Head of caudate nucleus (tissue), 42 donors: ENCODE measurements around the gene GNG7.
"Not testable (repeated sequence)": the region's sequence is repeated elsewhere in the genome, so short reads cannot be mapped to it uniquely, and the experiment has no call there.

Experiments
- DNase-seq, 42 donors: peaks; one replicate each; pipeline versions ENCODE4 v3.0.0 to v3.0.0-alpha.2; 2020 to 2021; ENCODE audit warnings: mixed read lengths in 7 of 42
- intact Hi-C: fragments of 100-400 bp; cut with DNase I; formaldehyde crosslinking; loops from one replicate; pipeline ENCODE4 v1.15.0; 2022

The GNG7 gene

DNA sequence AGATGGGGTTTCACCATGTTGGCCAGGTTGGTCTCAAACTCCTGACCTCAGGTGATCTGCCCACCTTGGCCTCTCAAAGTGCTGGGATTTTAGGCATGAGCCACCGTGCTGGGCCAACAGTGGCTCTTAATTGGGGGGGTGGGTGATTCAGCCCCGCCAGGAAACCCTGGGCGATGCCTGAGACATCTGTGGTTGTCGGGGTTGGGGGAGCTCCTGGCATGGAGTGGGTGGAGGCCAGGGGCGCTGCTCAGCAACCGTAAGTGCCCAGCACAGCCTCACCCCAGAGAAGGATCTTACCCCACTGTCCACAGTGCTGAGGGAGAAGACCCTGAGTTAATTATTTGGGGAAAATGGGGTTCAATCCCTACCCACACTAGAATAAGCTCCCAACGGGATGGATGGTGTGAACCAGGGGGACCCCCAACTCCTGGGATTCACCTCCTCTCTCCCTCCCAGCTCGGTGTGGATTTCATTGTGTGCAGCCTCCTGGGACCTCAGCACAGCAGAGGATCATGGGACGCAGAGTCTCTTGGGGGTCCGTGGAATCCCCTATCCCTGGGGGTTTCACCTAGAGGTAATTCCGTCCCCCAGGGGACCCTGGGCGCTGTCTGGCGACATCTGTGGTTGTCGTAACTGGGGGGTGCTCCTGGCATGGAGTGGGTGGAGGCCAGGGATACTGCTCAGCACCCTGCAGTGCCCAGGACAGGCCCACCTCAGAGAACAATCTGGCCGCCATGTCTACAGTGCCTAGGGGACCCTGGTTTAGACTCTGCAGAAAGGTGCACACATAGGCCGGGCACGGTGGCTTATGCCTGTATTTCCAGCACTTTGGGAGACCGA is 157.7 kb downstream of the GNG7 start:
- no peak for DNase-seq
- intact Hi-C loops: loop anchor here (5.0 kb wide), 1 partner anchor 67 kb away; the partner anchor contains the start of gene GADD45B

DNA sequence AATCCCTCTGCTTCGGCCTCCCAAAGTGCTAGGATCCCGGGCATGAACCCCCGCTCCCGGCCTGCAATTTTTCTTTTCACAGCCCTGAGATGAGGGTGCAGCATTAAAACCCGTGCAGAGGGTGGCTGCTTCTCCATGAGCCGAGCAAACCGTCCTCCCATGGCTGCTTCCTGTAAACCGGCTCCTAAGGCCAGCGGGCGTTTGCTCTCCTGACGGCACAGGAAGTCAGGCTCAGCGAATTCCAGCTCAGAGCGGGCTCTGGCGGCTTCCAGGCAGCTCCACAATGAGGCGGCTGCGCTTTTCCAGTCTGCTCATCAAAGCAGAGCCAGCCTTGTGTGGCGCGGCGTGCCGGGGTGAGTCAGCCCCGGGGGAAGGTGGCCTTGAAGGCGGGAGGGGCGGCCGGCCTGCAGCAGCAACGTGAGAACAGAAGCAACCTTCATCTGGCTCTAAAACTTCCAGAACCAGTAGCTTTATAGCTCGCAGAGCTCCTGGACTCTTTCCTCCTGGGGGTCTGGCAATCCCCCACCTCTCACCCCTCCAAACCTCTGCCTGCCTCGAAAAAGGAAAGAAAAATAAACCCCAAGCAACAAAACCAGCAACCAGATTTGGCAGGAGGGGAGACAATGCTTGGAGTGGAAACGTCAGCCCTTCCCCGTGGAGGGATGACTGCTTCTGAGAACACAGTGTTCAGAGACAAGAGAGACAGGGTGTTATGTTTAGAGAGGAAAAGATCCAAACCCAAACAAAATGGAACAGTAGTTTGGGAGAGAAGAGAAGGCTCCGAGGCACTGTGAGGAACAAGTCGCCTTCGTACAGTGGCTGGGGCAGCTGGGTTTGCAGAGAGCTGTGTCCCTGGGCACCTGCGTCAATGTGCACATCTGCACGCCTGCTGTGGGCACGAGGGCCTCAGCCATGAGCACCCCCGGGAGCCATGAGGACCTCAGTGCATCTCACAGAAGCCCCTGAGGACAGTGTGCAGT is 158.7 kb downstream of the GNG7 start:
- peak; percentile 84 to 98 (median 94) for DNase-seq

DNA sequence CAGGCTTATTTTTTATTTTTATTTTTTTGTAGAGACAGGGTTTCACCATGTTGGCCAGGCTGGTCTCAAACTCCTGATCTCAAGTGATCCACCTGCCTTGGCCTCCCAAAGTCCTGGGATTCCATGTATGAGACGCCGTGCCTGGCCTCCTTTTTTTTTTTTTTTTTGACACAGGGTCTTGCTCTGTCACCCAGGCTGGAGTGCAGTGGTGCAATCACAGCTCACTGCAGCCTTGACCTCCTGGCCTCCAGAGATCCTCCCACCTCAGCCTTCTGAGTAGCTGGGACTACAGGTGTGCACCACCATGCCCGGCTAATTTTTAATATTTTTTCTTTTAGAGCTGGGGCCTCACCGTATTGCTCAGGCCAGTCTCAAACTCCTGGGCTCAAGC is 159.4 kb downstream of the GNG7 start:
- not testable (repeated sequence) for DNase-seq
- intact Hi-C loops: loop anchor here (5.0 kb wide), 1 partner anchor 66 kb away; the partner anchor contains the start of gene GADD45B

More for the DNA sequence above, 158.7 kb downstream of the GNG7 start:
- intact Hi-C loops: loop anchor here (5.0 kb wide), 1 partner anchor 66 kb away; the partner anchor contains the start of gene GADD45B

DNA sequence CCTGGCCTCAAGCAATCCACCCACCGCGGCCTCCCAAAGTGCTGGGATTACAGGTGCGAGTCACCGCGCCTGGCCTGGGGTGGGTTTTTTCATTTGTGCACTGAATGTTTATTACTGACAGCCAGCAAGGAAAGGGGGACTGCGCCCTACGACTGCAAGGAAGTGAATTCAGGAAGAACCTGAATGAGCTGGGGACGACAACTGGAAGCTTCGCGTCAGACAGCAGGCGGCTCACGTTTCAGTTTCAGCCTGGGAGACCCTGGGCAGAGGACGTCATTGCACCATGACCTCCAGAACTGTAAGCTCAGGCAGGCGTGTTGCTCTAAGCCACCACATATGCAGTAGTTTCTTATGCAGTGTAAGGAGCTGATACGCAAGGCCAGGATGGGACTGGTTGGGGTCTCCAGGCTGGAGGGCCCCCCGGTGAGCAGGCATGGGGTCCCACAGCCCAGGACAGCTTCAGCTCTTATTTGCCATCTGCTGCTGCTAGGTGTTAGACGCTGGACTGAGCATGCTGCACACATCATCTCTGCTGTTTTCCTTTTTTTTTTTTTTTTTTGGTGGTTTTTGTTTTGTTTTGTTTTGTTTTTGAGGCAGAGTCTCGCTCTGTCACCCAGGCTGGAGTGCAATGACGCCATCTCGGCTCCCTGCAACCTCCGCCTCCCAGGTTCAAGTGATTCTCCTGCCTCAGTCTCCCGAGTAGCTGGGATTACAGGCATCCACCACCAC is 160.0 kb downstream of the GNG7 start:
- no peak for DNase-seq
- intact Hi-C loops: loop anchor here (5.0 kb wide), 1 partner anchor 65 kb away; the partner anchor contains the start of gene GADD45B

DNA sequence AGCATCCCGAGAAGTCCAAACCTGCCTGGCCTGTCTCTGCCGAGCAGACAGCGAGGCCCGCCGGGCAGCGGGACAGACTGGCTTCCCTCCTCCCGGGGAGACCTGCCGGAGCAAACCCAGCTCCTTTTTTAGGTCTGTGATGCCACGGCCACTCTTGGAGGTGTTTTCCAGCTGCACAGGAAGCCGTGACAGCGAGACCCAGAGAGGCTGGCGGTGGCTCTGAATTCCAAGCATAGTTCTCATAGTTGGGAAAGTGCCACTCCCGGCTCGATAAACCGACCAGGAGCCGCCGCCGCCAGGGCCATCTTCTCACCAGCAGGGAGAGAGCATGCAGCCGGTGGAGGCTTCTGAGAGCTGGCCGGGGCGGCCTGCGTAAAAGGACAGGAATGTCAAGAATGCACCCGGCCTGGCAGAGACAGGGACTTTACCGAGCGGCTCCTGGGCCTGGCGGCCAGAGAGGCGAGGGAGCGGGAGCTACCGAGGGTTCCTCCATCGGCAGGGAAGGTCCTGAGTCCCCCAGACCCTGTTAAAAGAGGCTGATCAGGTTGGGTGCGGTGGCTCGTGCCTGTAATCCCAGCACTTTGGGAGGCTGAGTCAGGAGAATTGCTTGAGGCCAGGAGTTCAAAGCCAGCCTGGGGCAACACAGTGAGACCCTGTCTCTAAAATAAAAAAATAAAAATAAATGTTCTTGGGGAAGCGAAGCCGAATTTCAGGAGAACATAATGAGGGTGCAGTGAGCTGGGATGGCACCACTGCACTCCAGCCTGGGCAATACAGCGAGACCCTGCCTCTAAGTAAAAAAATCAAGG is 161.6 kb downstream of the GNG7 start:
- DNase-seq: peak in 1 of 42 donors; percentile 3
- intact Hi-C loops: loop anchor here (5.0 kb wide), 1 partner anchor 64 kb away; the partner anchor contains the start of gene GADD45B

DNA sequence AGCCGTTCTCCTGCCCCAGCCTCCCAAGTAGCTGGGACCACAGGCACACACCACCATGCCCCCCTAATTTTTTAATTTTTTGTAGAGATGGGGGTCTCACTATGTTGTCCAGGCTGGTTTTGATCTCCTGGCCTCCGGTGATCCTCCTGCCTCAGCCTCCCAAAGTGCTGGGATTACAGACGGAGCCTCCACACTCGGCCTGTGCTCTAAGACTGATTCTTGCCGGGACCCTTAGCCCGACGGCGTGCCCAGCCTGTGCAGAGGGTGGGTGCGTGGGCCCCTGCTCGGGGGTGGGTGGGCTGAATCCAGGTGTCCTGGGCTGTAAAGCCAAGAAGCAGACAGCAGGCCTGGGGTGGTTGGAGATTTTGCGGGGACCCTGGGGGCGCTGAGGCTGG is 162.2 kb downstream of the GNG7 start:
- no peak for DNase-seq
- intact Hi-C loops: loop anchor here (5.0 kb wide), 1 partner anchor 63 kb away; the partner anchor contains the start of gene GADD45B

DNA sequence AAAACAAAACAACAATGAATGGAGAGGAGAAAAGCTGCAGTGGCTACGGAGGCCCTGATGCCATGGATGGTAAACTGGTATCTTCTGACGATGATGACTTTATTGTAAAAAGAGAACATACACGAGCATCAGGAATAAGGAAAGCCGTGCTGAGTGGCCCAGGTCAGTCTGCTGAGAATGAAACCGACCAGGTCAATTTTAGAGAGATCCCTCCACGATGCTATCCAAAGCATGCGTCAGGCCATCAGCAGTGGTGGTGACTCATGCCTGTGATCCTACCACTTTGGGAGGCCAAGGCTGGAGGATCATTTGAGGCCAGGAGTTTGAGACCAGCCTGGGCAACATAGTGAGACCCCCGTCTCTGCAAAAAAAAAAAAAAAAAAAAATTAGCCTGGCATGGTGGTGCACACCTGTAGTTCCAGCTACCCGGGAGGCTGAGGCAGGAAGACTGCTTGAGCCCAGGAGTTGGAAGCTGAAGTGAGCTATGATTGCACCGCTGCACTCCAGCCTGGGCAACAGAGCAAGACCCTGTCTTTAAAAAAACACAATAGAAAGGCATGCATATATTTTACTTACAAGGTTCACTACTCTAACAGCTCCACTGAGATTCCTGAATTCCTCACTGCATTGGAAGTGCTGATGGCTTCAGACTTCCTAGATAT is 164.3 kb downstream of the GNG7 start:
- DNase-seq: no peak
- intact Hi-C loops: no loop called here

DNA sequence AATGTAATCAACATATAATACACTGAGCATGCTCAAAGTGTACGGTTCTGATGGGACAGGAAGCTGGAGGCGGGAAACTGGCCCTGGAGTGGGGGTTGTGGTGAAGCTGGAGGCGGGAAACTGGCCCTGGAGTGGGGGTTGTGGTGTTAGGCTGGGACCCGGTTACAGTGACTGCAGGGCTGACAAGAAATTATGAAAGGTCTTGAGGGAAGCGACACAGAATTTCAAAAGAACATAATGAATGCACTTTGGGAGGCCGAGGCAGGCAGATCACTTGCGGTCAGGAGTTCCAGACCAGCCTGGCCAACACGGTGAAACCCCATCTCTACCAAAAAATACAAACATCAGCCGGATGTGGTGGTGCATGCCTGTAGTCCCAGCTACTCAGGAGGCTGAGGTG is 164.9 kb downstream of the GNG7 start:
- DNase-seq: not testable (repeated sequence)

DNA sequence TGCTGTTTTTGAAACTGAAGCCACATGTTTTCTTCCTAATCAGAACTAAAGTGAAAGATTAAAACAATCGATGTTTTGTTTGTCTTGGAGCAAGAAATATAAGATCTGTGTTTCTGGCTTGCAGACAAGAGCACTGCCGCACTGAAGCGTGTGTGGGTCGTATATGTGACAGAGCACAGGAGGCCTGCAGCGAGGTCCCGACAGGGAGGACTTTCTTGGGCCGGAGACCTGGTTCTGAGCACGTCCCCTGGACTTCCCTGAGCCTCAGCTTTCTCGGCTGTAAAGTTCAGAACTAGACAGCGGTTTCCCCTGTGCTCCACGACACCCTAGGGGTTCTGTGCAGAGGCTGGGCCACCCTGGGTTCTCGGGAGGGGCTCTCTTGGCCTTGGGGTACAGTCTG is 166.0 kb downstream of the GNG7 start:
- intact Hi-C loops: no loop called here
- no peak for DNase-seq

More for the DNA sequence above, 164.9 kb downstream of the GNG7 start:
- intact Hi-C loops: not testable (repeated sequence)

DNA sequence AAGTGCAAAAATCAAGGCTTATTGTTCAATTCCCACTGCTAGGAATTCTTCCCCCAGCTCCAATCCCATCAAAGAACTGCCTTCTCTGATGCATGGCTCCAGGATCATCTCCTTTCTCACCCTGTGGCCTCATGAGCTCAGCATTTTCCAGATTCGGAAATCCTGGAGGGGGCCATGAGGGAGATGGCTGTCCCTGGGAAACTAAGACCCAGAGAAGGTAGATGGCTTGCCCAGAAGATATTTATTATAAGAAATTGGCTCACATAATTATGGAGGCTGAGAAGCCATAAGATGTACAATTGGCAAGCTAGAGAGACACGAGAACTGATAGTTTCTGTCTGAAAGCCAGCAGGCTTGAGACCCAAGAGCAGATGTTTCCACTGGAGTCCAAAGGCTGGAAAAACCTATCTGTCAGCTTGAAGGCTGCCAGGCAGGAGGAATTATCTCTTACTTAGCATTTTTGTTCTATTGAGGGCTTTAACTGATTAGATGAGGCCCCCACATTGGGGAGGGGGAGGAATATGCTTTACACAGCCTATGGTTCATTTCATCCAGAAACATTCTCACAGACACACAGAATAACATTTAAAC is 168.0 kb downstream of the GNG7 start:
- no peak for DNase-seq
- intact Hi-C loops: no loop called here

DNA sequence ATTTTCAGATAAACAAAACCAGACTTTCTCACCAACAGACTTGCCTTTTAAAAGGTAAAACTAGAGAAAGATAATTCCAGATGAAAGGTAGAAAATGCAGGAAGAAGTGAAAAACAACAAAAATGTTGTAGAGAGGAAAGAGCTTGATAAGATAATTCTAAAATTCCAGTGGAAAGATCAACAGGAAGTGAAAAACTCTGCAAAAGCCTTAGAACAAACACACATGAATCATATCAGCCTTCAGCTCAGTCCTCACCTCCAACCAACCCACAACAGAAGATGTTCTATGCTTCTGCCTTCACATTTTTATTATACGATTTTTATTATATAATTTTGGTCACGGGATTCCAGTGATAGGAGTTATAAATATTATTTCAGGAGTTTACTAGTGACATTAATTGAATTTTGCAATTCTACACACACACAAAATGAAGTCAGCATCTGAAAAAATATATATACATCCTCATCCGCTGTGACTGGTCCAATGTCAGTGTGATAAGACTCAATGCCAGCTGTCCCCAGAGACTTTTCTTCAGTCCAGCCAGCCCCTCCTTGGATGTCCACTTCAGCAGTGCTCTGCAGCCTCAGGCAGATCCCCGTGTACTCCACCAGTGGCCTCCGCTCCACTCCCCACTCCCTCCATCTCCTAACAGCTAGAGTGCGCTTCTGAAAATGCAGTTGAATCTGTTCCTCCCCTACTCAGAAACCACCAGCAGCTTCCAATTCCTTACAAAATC is 168.6 kb downstream of the GNG7 start:
- no peak for DNase-seq
- intact Hi-C loops: no loop called here

DNA sequence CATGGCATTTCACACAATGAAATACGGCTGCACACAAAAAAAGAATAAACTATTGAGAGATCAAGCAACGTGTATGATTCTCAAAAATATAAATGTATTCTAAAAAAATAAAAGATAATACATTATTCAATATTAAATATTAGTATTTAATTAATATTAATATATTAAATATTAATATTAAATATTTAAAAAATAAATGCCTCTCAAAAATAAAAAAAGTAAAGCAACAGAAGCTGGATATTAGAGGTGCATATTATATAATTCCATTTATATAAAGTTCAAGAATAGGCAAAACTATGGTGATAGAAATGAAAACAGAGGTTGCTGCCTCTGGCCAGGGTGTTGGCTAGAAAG is 169.4 kb downstream of the GNG7 start:
- DNase-seq: no peak
- intact Hi-C loops: no loop called here

DNA sequence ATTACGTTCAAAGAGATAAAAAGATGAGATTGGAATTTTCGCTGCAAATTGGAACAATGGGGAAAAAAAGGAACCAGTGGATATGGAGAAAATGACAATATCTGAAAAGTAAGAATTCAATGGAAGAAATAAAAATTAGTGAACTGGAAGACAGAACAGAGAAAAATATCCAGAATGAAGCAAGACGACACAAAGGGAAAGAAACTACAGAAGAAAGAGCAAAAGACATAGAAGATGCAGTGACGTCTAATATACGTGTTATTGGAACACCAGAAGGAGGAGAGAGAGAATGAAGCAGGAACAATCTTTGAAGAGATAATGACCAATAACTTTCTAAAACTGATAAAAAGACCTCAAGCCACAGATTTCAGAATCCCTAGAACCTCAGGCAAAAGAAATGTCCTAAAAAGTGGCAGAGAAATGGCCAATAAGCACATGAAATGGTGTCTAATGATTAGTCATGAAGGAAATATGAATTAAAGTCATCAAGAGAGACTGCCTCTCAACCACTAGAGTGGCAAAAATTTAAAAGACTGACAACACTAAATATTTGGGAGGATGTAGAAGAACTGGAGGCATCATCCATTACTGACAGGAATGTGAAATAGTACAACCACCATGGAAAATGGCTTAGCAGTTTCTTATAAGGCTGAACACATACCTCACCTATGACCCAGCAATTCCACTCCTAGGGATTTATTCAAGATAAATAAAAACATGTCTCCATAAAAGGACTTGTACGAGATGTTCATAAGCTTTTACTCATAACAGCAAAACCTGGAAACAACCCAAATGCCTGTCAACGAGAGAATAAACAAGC is 170.0 kb downstream of the GNG7 start:
- DNase-seq: no peak
- intact Hi-C loops: no loop called here

DNA sequence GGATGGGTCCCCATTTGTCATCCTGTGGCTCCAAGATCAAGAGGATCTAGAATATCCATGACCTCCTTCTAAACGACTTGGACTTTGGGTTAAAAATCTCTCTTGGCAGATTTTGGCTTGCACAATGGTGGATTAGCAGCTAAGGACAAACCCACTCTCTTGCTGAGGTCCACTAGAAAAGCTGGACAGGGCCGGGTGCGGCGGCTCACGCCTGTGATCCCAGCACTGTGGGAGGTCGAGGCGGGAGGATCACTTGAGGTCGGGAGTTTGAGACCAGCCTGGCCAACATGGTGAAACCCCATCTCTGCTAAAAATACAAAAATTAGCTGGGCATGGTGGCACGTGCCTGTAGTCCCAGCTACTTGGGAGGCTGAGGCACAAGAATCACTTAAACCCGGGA is 172.6 kb downstream of the GNG7 start:
- DNase-seq, intact Hi-C loops: not testable (repeated sequence)

DNA sequence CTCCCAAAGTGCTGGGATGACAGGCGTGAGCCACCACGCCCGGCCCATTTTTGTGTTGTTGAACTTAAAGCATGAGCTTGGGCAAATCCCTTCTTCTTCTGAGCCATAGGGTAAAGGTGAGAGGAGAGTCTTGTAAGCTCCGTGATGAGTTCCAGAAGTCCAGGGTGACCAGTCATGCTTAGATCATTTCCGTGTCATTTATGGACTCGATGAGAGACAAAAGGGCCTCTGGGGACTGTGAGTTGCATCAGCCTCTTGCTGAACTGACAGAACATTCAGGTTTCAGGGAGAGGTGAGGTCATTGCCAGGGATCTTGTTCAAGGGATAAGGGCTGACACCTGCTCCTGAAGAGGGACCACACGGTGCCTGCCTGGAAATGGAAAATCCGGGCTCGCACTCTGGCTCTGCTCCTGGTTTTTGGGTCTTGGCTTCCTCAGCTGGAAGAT is 173.0 kb downstream of the GNG7 start:
- intact Hi-C loops: no loop called here
- no peak for DNase-seq

DNA sequence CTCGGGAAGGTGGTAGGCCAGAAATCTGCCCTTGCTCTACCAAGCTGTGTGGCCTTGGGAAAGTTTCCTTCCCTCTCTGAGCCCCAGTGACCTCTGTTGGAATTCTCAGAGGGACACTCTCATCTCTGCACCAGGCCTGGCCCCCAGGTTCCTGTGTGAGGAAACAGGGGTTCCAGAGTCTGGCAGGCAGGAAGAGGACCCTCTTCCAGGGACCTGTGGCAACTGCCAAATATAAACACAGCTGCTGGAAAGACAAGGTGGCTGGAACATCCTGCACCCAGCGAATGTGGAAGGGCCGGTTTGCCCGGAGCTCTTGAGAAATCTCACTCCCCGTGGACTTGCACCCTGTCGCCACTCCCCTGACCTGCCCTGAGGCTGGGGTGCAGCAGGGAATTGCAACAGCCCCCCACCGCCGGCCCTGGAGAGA is 173.8 kb downstream of the GNG7 start:
- no peak for DNase-seq
- intact Hi-C loops: no loop called here
